ENCODE data around the gene MDP1. TPM values are rescaled to one million over a fixed set of nuclear protein-coding genes. Genes with fewer than 3 reads are reported as not detected.

Gene MDP1
- total and polyA plus RNA-seq, 2 experiments from 2014 or later, result 9.8 to 31.1 TPM

- peaks cover 18% of the 10 kb centered on the region for H3F3A ChIP-seq (replicated peaks; ENCODE audit: low read depth)
- H3K36me3 ChIP-seq (ENCODE audit: insufficient read depth), result no peaks in the 10 kb centered on the region
- H3K27ac ChIP-seq (ENCODE audit: low read depth), result peak within 1 kb of the TSS; percentile 97
- H4K20me1 ChIP-seq (replicated peaks; ENCODE audit: insufficient read depth), result no peaks in the 10 kb centered on the region; the same call in 1 of the 2 replicates
- H2AFZ ChIP-seq, result peak within 1 kb of the TSS; percentile 90
- H3K4me2 ChIP-seq, result peak within 1 kb of the TSS; percentile 90
- H3K36me3 Mint-ChIP-seq (ENCODE audit: low read depth), result peaks cover 52% of the 10 kb centered on the region
- H3K9me3 Mint-ChIP-seq, result peaks cover 12% of the 10 kb centered on the region
- DNase-seq (ENCODE audit: low spot score), result peak; percentile 88
- H3K4me3 ChIP-seq, result peak within 1 kb of the TSS; percentile 95
- H3K4me1 ChIP-seq (ENCODE audit: insufficient read depth), result peaks cover 6% of the 10 kb centered on the region; the same call in 1 of the 2 replicates
- 0 out of 2 replicates have a peak, but pooled peaks cover 6% of the 10 kb centered on the region for H3K79me2 ChIP-seq (replicated peaks; ENCODE audit: insufficient read depth)
- peak within 1 kb of the TSS; percentile 81 for H3K27ac Mint-ChIP-seq
- ATAC-seq, result peak; percentile 90
- peaks cover 14% of the 10 kb centered on the region for H3K27me3 Mint-ChIP-seq (ENCODE audit: insufficient read depth, low read depth, poor library complexity)
- H3K4me1 Mint-ChIP-seq, result peaks cover 24% of the 10 kb centered on the region
- H3K4me3 Mint-ChIP-seq, result peak within 1 kb of the TSS; percentile 91
- no peaks in the 10 kb centered on the region for H3K27me3 ChIP-seq (ENCODE audit: insufficient read depth)
- no peaks in the 10 kb centered on the region for H3K9me2 ChIP-seq (ENCODE audit: insufficient read depth)
- TF ChIP-seq ETS1 (IDR thresholded peaks at IDR 0.05), result peak; percentile 82
- TF ChIP-seq CREB1 (CRISPR knock-in tag; IDR thresholded peaks at IDR 0.05; ENCODE audit: low read depth), result peak; percentile 90
- no peak for TF ChIP-seq JUNB (IDR thresholded peaks at IDR 0.05; ENCODE audit: unreplicated experiment)
- peak; percentile 75 for TF ChIP-seq POLR2AphosphoS5 (IDR thresholded peaks at IDR 0.05; ENCODE audit: low read depth)
- no peak for TF ChIP-seq ZNF331 (CRISPR knock-in tag; IDR thresholded peaks at IDR 0.05; ENCODE audit: low read depth)
These were observed 20.4 kb downstream of the MDP1 start, which contains the start of gene TM9SF1 for GRCh38 chr14:24195186-24196070. Gene TM9SF1, minus strand, starts transcription at chr14:24195441. Its CDS starts 422 bp downstream, at chr14:24195019.

GRCh38 chr14:24194873-24195185 is 21.0 kb downstream of the MDP1 start:
- Histone ChIP-seq H3K27me3 (ENCODE audit: insufficient read depth) (no peaks in the 10 kb centered on the region), H3K4me1 (ENCODE audit: insufficient read depth) (peaks cover 6% of the 10 kb centered on the region; the same call in 1 of the 2 replicates), H3K79me2 (replicated peaks; ENCODE audit: insufficient read depth) (0 out of 2 replicates have a peak, but pooled peaks cover 5% of the 10 kb centered on the region), H3K4me2 (peak overlapping the region; percentile 90), H3F3A (replicated peaks; ENCODE audit: low read depth) (peaks cover 18% of the 10 kb centered on the region), H3K9me2 (ENCODE audit: insufficient read depth) (no peaks in the 10 kb centered on the region), H3K4me3 (peak overlapping the region; percentile 95), H4K20me1 (replicated peaks; ENCODE audit: insufficient read depth) (no peaks in the 10 kb centered on the region; the same call in 1 of the 2 replicates), H2AFZ (peak overlapping the region; percentile 90; the same call in 1 of the 2 replicates), H3K36me3 (ENCODE audit: insufficient read depth) (no peaks in the 10 kb centered on the region), H3K27ac (ENCODE audit: low read depth) (no peak overlapping the region)
- Mint-ChIP-seq H3K36me3 (ENCODE audit: low read depth) (peaks cover 49% of the 10 kb centered on the region), H3K27me3 (ENCODE audit: insufficient read depth, low read depth, poor library complexity) (peaks cover 11% of the 10 kb centered on the region), H3K9me3 (peaks cover 7% of the 10 kb centered on the region), H3K27ac (0 out of 2 replicates have a peak overlapping the region, but pooled peaks have one; percentile 40), H3K4me1 (peaks cover 24% of the 10 kb centered on the region), H3K4me3 (peak overlapping the region; percentile 91)
- DNase-seq (ENCODE audit: low spot score) (no peak), ATAC-seq (no peak)
- TF ChIP-seq ETS1 (IDR thresholded peaks at IDR 0.05) (no peak), JUNB (IDR thresholded peaks at IDR 0.05; ENCODE audit: unreplicated experiment) (no peak), POLR2AphosphoS5 (IDR thresholded peaks at IDR 0.05; ENCODE audit: low read depth) (no peak), EZH2phosphoT487 (IDR thresholded peaks at IDR 0.05; ENCODE audit: unreplicated experiment) (no peak)
